Measurements from ENCODE around the gene TEX10.
"Not testable (repeated sequence)": the region's sequence is repeated elsewhere in the genome, so short reads cannot be mapped to it uniquely, and the experiment has no call there.

The TEX10 gene

GRCh38 chr9:100352727-100353505 lies at the start of gene TEX10:
TEX10 (minus strand) TSS chr9:100352942; CDS start chr9:100349363, 3,579 bp downstream.
- FAIRE-seq (peak; percentile 86), DNase-seq (ENCODE audit: insufficient read length, low spot score) (peak; percentile 86)
- peak; percentile 75 for TF ChIP-seq POLR2A (IDR thresholded peaks at IDR 0.05; ENCODE audit: low read depth, low read length)

GRCh38 chr9:100401042-100401441 lies 48.3 kb upstream of the TEX10 start:
- TF ChIP-seq POLR2A (IDR thresholded peaks at IDR 0.05; ENCODE audit: low read depth, low read length): no peak
- DNase-seq (ENCODE audit: insufficient read length, low spot score) (no peak), FAIRE-seq (peak; percentile 61)

- FAIRE-seq: peak; percentile 57
- DNase-seq (ENCODE audit: insufficient read length, low spot score): no peak
- TF ChIP-seq POLR2A (IDR thresholded peaks at IDR 0.05; ENCODE audit: low read depth, low read length): no peak
Observed at GRCh38 chr9:100397529-100398266, 45.0 kb upstream of the TEX10 start.

- no peak for DNase-seq (ENCODE audit: insufficient read length, low spot score)
- FAIRE-seq: no peak
- no peak for TF ChIP-seq POLR2A (IDR thresholded peaks at IDR 0.05; ENCODE audit: low read depth, low read length)
Observed at GRCh38 chr9:100396769-100397168, 44.0 kb upstream of the TEX10 start.

GRCh38 chr9:100394816-100395215 lies 42.1 kb upstream of the TEX10 start:
- FAIRE-seq: no peak
- DNase-seq (ENCODE audit: insufficient read length, low spot score): no peak
- TF ChIP-seq POLR2A (IDR thresholded peaks at IDR 0.05; ENCODE audit: low read depth, low read length): no peak

- no peak for TF ChIP-seq POLR2A (IDR thresholded peaks at IDR 0.05; ENCODE audit: low read depth, low read length)
- FAIRE-seq (no peak), DNase-seq (ENCODE audit: insufficient read length, low spot score) (no peak)
Observed at GRCh38 chr9:100394032-100394695, 41.4 kb upstream of the TEX10 start.

GRCh38 chr9:100392989-100393388 lies 40.2 kb upstream of the TEX10 start:
- DNase-seq (ENCODE audit: insufficient read length, low spot score); FAIRE-seq: not testable (repeated sequence)

- FAIRE-seq (peak; percentile 99), DNase-seq (ENCODE audit: insufficient read length, low spot score) (peak; percentile 44)
- TF ChIP-seq POLR2A (IDR thresholded peaks at IDR 0.05; ENCODE audit: low read depth, low read length): no peak
Observed at GRCh38 chr9:100379862-100380261, 27.1 kb upstream of the TEX10 start.

GRCh38 chr9:100377015-100377414 lies 24.3 kb upstream of the TEX10 start:
- no peak for DNase-seq (ENCODE audit: insufficient read length, low spot score)
- no peak for FAIRE-seq
- TF ChIP-seq POLR2A (IDR thresholded peaks at IDR 0.05; ENCODE audit: low read depth, low read length): no peak

GRCh38 chr9:100375658-100376057 lies 22.9 kb upstream of the TEX10 start:
- FAIRE-seq (no peak), DNase-seq (ENCODE audit: insufficient read length, low spot score) (no peak)
- no peak for TF ChIP-seq POLR2A (IDR thresholded peaks at IDR 0.05; ENCODE audit: low read depth, low read length)

GRCh38 chr9:100372648-100373047 lies 19.9 kb upstream of the TEX10 start:
- FAIRE-seq (no peak), DNase-seq (ENCODE audit: insufficient read length, low spot score) (no peak)
- TF ChIP-seq POLR2A (IDR thresholded peaks at IDR 0.05; ENCODE audit: low read depth, low read length): no peak

GRCh38 chr9:100370064-100370723 lies 17.5 kb upstream of the TEX10 start:
- no peak for DNase-seq (ENCODE audit: insufficient read length, low spot score)
- no peak for TF ChIP-seq POLR2A (IDR thresholded peaks at IDR 0.05; ENCODE audit: low read depth, low read length)
- no peak for FAIRE-seq

GRCh38 chr9:100368672-100369071 lies 15.9 kb upstream of the TEX10 start:
- no peak for TF ChIP-seq POLR2A (IDR thresholded peaks at IDR 0.05; ENCODE audit: low read depth, low read length)
- DNase-seq (ENCODE audit: insufficient read length, low spot score): no peak
- no peak for FAIRE-seq

- TF ChIP-seq POLR2A (IDR thresholded peaks at IDR 0.05; ENCODE audit: low read depth, low read length): no peak
- DNase-seq (ENCODE audit: insufficient read length, low spot score): no peak
- FAIRE-seq: no peak
Observed at GRCh38 chr9:100366121-100366520, 13.4 kb upstream of the TEX10 start.

All from H54 (cell line).